ENCODE measurements around the gene LTF.

LTF gene

DNA sequence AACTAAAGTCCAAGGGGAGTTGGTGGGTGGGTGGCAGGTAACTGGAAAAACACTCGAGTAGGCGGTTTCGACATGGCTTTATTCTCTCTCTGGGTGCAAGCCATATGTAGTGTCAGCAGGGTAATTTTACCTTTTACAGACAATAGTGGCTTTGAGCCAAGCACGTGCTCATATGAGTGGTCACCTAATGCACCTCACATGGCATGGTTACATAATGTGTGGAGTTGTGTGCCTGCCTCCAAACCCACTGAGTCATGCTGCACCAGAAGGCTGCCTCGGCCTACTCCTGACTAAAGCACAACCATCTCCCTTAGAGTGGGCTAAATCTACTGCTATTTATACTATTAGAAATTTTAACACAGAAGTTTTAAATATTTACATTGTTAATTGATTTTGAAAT, 41.1 kb downstream of the LTF start:
- H3K4me3 Mint-ChIP-seq, result no peak overlapping the region
- H3K4me1 Mint-ChIP-seq, result peaks cover 11% of the 10 kb centered on the region
- ATAC-seq (no peak), DNase-seq (ENCODE audit: low spot score in 2 of 2) (no peak)
- H3K36me3 Mint-ChIP-seq, result no peaks in the 10 kb centered on the region
- H3K27ac Mint-ChIP-seq, result no peak overlapping the region
- no peaks in the 10 kb centered on the region for H3K9me3 Mint-ChIP-seq

DNA sequence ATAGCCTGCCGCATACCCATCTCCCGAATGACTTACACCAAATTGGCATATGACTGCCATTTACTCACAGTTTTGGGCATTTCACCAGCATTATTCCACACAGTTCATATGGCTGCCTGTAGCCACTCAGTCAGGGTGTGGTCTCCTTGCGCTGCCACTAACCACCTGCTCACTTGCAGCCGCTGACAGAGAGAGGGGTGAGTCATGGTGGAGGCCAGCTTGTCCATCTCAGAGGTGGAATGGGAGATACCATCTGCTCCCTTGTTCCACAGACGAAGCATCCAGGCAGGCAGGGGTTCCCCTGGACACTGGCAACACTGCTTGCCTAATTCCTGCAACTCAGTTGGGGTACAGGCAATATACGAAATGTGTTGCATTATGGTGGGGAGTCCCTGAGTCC, 42.1 kb downstream of the LTF start:
- Mint-ChIP-seq H3K27ac (no peak overlapping the region), H3K4me3 (no peak overlapping the region), H3K36me3 (no peaks in the 10 kb centered on the region), H3K9me3 (no peaks in the 10 kb centered on the region), H3K4me1 (peaks cover 11% of the 10 kb centered on the region)
- ATAC-seq, result no peak
- DNase-seq (ENCODE audit: low spot score in 2 of 2), result no peak

DNA sequence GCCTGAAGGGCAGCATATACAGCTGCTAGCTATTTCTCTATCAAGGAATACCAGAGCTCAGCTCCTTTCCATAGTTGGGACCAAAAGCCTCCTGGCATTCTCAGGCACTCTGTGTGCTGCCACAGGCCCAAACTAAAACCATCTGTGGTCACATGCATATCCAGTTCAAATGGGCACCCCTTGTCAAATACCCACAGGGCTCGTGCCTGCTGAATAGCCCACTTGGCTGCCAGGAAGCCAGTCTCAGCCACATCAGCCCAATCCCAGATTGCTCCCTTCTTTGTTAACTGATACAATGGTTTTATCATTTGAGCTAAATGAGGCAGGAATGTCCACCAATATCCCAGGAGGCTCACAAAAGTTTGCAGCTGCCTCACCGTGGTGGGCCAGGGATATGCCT, 43.8 kb downstream of the LTF start:
- no peak overlapping the region for H3K27ac Mint-ChIP-seq
- DNase-seq (ENCODE audit: low spot score in 2 of 2) (no peak), ATAC-seq (no peak)
- H3K9me3 Mint-ChIP-seq, result no peaks in the 10 kb centered on the region
- no peaks in the 10 kb centered on the region for H3K36me3 Mint-ChIP-seq
- peaks cover under 1% of the 10 kb centered on the region for H3K4me1 Mint-ChIP-seq
- H3K4me3 Mint-ChIP-seq, result no peak overlapping the region

DNA sequence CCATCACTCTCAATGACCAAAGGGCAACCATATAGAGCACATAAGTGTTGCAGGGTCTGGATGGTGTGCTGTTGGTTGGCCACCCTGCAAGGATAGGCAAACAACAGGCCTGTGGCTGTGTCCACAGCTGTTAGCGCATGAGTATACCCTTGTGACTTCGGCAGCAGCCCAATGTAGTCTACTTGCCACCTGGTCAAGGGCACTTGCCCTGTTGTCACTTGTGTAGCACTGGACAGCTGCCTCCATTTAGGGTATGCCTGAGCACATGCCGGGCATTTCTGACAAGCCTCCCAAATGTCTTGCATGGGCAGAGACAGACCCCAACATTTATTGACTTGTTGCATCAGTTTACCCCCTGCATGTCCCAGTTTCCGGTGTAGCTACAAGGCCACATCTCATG, 44.9 kb downstream of the LTF start:
- DNase-seq (ENCODE audit: low spot score in 2 of 2) (no peak), ATAC-seq (no peak)
- Mint-ChIP-seq H3K27ac (no peak overlapping the region), H3K4me3 (no peak overlapping the region), H3K4me1 (no peaks in the 10 kb centered on the region), H3K9me3 (no peaks in the 10 kb centered on the region), H3K36me3 (no peaks in the 10 kb centered on the region)

DNA sequence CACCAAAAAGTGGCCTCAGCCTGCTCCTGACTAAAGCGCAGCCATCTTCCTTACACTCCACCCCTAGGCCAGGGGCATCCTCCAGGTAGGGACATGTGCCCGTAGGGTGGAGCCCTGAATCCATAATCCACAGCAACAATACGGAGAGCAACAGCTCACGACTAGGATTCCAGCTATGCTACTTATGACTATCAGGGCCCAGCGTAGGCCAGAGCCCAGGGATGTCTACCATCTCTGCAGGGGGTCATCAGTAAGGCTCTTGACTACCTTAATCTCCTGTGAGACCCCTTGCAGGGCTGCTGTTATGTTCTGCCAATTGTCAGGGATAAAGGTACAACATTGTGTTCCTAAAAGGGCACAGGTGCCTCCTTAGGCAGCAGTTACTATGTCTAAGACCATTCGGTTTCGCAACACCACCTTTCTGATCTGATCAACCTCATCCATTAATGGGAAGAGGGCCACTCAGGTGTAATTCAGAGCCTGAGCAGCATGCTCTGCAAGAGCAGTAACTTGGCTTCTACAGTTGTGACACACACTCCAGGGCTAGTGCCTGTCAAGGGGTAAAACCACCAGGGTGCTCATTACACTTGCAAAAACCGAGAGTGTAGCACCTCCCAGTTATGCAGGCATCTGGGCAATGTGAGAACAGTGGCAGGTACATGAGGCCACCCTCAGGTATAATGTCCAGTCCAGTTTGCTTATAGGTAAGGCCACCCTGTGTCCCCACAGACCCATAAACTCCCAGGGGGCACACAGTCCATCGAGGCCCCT, 46.7 kb downstream of the LTF start:
- no peak overlapping the region for H3K4me3 Mint-ChIP-seq
- DNase-seq (ENCODE audit: low spot score in 2 of 2), result no peak
- H3K9me3 Mint-ChIP-seq, result no peaks in the 10 kb centered on the region
- no peaks in the 10 kb centered on the region for H3K4me1 Mint-ChIP-seq
- ATAC-seq, result no peak
- H3K36me3 Mint-ChIP-seq, result no peaks in the 10 kb centered on the region
- H3K27ac Mint-ChIP-seq, result no peak overlapping the region

DNA sequence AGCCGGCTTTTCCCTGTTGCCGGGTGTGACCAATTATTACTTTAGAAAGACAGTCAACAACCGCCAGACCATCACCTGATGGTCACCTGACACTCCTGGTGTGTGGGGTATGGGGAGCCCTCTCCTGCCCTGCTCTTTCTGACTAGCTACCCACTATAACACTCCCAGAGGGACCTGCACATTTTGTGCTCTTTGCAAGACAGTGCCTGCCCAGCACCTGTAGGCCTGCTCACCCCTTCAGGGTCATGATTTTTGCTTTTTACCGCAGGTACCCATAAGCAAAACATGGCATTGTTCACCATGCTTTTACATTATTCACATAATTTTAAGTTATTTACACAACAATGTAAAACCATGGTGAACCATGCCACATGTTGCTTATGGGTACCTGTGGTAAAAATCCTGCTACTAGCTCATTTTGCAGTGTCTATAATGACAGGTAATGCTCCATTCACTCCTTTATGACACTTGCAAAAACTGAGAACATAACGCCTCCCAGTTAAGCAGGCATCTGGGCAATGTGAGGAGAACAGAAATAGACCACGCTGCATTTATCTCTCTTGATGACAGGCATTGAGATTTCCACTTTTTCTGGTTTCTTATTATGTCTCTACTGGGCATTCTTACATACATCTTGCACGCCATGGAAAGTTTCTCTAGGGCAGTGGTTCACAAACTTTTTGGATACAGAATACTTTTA, 47.7 kb downstream of the LTF start:
- no peaks in the 10 kb centered on the region for H3K9me3 Mint-ChIP-seq
- DNase-seq (ENCODE audit: low spot score in 2 of 2) (no peak), ATAC-seq (no peak)
- no peak overlapping the region for H3K4me3 Mint-ChIP-seq
- H3K27ac Mint-ChIP-seq, result no peak overlapping the region
- H3K4me1 Mint-ChIP-seq, result no peaks in the 10 kb centered on the region
- no peaks in the 10 kb centered on the region for H3K36me3 Mint-ChIP-seq

DNA sequence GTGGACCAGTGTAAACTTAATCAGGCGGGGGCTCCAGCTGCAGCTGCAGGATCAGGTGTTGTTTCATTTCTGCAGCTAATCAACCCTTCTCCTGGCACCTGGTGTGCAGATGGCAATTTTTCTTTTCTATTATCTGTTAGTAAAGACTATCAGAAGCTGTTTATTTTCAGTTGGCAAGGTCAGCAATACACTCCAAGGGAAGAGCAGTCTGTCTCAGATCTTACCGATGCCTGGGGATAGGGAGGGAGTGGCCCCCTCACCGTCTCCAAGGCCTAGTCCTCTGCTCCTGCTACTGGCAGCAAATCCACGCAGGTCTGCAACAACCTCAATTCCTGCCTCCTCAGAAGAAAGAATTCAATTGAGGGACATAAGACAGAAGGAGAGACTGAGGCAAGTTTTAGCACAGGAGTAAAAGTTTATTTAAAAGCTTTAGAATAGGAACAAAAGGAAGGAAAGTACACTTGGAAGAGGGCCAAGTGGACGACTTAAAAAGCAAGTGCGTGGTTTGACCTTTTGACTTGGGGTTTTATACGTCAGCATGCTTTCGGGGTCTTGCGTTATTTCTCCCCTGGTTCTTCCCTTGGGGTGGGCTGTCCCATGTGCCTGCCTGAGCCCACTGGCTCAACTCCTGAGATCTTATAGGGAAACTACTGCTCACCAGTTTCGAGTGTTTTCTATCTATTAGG, 48.4 kb downstream of the LTF start:
- DNase-seq (ENCODE audit: low spot score in 2 of 2), result no peak
- Mint-ChIP-seq H3K27ac (no peak overlapping the region), H3K4me3 (no peak overlapping the region), H3K4me1 (no peaks in the 10 kb centered on the region), H3K9me3 (no peaks in the 10 kb centered on the region), H3K36me3 (no peaks in the 10 kb centered on the region)
- no peak for ATAC-seq

DNA sequence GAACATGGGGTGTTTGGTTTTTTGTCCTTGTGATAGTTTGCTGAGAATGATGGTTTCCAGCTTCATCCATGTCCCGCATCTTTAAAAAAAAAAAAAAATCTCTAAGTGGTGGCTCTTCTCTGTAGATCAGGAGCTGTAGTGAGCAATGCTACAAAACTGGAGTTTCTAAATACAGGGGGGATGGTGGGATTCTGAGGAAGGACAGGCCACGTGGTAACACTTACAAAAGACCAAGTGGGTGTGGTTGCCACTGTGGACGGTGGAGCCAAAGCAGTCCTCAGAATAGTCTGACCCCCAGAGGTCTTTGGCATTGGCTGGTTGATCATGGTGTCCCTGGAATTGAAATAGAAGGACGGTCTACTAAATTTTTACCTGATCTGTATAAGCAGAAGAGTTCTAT, 50.0 kb downstream of the LTF start:
- Mint-ChIP-seq H3K27ac (no peak overlapping the region), H3K9me3 (no peaks in the 10 kb centered on the region), H3K36me3 (no peaks in the 10 kb centered on the region), H3K4me1 (peaks cover 5% of the 10 kb centered on the region), H3K4me3 (no peak overlapping the region)
- no peak for ATAC-seq
- DNase-seq (ENCODE audit: low spot score in 2 of 2), result no peak

DNA sequence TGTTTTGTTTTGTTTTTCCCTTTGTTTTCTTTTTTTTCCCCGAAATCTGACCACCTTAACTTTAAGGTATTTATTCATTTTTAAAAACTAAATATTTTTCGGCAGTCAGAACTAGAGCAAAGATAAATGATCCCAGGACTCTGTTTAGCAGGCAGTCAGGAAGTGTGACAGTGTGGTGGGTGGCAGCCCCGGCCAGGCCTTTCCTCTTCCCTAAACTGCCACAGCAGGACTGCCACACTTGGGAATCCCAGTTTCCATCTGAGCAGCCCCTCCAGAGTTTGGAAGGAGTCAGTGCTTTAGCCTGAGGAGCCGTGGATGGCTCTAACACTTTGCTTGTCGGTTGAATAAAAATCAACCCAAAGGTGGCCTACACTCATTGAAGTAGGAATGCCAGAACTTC, 50.8 kb downstream of the LTF start:
- H3K9me3 Mint-ChIP-seq, result no peaks in the 10 kb centered on the region
- no peak for DNase-seq (ENCODE audit: low spot score in 2 of 2)

DNA sequence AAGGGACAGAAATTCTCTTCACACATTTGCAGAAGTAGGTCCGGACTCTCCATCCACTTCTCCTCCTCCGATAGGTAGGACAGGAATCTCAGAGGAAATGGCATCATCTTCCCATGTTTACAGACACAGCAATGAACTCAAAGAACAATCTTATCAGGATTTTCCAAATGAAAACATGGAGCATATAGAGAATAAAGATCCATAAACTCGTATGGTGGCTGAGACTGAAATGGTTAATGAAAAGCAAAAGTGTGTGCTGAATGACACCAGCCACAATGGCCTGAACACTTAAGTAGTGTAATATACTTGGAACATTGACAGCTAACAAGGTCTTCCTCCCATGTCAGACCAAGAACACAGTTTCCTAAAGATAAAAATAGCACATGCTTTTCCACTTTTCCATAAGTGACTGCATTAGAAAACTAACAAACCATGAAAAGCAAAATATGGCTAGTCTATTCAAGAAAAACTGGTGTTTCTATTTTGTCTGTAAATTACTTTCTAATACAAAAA, 51.9 kb downstream of the LTF start:
- ATAC-seq, result no peak
- no peaks in the 10 kb centered on the region for H3K9me3 Mint-ChIP-seq
- DNase-seq (ENCODE audit: low spot score in 2 of 2), result no peak
- no peak overlapping the region for H3K4me3 Mint-ChIP-seq
- H3K36me3 Mint-ChIP-seq, result peaks cover 6% of the 10 kb centered on the region
- H3K4me1 Mint-ChIP-seq, result peaks cover 14% of the 10 kb centered on the region
- no peak overlapping the region for H3K27ac Mint-ChIP-seq

More for the DNA sequence above, 50.8 kb downstream of the LTF start:
- Mint-ChIP-seq H3K4me3 (no peak overlapping the region), H3K4me1 (peaks cover 8% of the 10 kb centered on the region), H3K36me3 (peaks cover 2% of the 10 kb centered on the region), H3K27ac (no peak overlapping the region)
- ATAC-seq, result no peak

DNA sequence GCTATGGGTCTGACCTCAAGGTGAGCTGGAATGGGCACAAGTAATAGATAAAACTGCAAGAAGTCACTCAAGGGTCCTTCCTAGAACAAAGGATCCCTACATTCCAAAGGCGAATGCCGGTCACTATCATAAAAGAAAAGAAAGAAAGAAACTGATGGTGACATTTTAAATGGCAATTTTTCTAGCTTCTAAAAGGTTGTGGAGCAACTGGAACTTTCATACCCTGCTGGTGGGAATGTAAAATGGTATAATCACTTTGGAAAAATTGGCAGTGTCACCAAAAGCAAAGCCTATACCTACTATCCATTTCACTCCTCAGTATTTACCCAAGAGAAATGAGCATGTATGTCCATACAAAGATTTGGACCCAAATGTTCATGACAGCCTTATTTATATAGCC, 53.4 kb downstream of the LTF start:
- H3K4me3 Mint-ChIP-seq, result no peak overlapping the region
- no peak for DNase-seq (ENCODE audit: low spot score in 2 of 2)
- H3K4me1 Mint-ChIP-seq, result peaks cover 29% of the 10 kb centered on the region
- peaks cover 6% of the 10 kb centered on the region for H3K36me3 Mint-ChIP-seq
- no peaks in the 10 kb centered on the region for H3K9me3 Mint-ChIP-seq
- no peak overlapping the region for H3K27ac Mint-ChIP-seq
- ATAC-seq, result no peak

DNA sequence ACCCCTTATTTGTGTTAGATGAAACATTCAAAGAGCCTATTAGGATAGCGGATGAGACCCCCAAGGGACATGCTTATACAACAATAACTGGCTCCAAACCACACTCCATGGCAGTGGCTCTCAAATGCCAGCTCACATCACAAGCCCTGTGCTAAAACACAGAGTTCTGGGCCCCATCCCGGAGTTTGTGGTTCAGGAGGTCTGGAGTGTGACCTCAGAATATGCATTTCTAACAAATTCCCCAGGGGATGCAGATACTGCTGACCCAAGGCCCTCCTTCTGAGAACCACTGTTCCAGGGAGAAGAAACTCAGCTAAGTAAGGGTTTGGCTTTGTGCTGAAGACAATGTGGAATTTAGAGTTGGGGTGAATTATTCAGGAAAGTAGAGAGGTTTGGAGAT, 54.0 kb downstream of the LTF start:
- no peak overlapping the region for H3K4me3 Mint-ChIP-seq
- ATAC-seq (no peak), DNase-seq (ENCODE audit: low spot score in 2 of 2) (no peak)
- peaks cover 6% of the 10 kb centered on the region for H3K36me3 Mint-ChIP-seq
- no peaks in the 10 kb centered on the region for H3K9me3 Mint-ChIP-seq
- H3K4me1 Mint-ChIP-seq, result peaks cover 30% of the 10 kb centered on the region
- H3K27ac Mint-ChIP-seq, result no peak overlapping the region

DNA sequence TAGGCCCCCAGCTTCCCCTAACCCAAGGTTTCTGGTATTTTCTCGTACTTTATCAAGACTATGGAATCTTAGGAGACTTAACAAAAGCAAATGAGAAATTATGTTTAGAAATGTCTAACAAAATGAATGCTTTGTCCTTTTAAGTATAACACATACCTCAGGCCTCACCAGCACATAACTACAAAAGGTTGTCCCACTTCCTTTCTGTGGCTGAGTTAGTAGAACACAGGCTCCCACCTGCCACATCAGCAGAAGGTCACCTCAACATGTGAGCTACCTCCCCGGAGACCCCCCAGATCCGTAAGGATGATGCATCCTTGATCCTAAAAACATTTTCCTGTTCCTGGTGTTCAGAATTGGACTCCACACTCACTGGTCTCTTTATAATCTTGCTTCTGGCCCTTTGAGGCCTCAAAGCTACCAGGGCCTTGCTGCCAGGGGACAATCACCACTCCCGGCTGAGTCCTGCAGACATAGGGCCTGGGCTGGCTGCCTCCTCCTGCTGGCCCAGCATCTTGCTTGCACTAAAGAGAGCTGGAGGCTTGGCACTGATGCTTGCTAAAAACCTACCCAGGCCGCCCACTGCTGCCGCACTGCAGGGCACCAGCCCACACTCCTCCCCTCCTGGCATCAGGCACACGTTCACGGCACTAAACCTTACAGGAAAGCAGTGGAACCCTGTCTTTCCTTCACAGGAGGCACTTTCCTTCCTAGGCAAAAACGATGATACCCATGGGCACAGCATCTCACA, 54.8 kb downstream of the LTF start:
- Mint-ChIP-seq H3K9me3 (no peaks in the 10 kb centered on the region), H3K4me3 (no peak overlapping the region), H3K27ac (no peak overlapping the region)

DNA sequence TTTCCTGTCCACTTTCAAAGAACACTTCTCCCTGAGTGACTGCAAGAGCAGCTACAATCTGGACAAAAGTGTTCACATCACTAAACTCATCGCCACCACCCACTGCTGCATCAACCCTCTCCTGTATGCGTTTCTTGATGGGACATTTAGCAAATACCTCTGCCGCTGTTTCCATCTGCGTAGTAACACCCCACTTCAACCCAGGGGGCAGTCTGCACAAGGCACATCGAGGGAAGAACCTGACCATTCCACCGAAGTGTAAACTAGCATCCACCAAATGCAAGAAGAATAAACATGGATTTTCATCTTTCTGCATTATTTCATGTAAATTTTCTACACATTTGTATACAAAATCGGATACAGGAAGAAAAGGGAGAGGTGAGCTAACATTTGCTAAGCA, 55.9 kb downstream of the LTF start:
- no peak for DNase-seq (ENCODE audit: low spot score in 2 of 2)
- Mint-ChIP-seq H3K36me3 (peaks cover 6% of the 10 kb centered on the region), H3K4me3 (no peak overlapping the region), H3K4me1 (peaks cover 30% of the 10 kb centered on the region), H3K9me3 (no peaks in the 10 kb centered on the region), H3K27ac (no peak overlapping the region)
- ATAC-seq, result no peak

More for the DNA sequence above, 54.8 kb downstream of the LTF start:
- Mint-ChIP-seq H3K36me3 (peaks cover 6% of the 10 kb centered on the region), H3K4me1 (peaks cover 30% of the 10 kb centered on the region)
- ATAC-seq, result no peak
- DNase-seq (ENCODE audit: low spot score in 2 of 2), result no peak

DNA sequence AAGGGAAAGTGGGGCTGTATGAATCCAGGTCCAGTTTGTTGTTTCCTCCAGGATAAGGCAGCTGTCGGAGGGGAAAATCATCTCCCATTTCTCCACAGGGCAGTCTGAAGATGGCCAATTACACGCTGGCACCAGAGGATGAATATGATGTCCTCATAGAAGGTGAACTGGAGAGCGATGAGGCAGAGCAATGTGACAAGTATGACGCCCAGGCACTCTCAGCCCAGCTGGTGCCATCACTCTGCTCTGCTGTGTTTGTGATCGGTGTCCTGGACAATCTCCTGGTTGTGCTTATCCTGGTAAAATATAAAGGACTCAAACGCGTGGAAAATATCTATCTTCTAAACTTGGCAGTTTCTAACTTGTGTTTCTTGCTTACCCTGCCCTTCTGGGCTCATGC, 56.7 kb downstream of the LTF start:
- H3K4me3 Mint-ChIP-seq, result peak overlapping the region; percentile 83
- no peaks in the 10 kb centered on the region for H3K9me3 Mint-ChIP-seq
- H3K4me1 Mint-ChIP-seq, result peaks cover 30% of the 10 kb centered on the region
- peak overlapping the region; percentile 97 for H3K27ac Mint-ChIP-seq
- H3K36me3 Mint-ChIP-seq, result peaks cover 6% of the 10 kb centered on the region
- DNase-seq (ENCODE audit: low spot score in 2 of 2) (no peak), ATAC-seq (no peak)

Measured in stimulated activated effector memory CD8-positive, alpha-beta T cell treated with anti-CD3 and anti-CD28 coated beads, Interleukin-12 subunit alpha, Interleukin-12 subunit beta, amount 100 ng/mL, for 72 hours (primary cell).